ENCODE measurements around the gene PIAS4. TPM values are rescaled to one million over a fixed set of nuclear protein-coding genes. Genes with fewer than 3 reads are reported as not detected.
A peak's percentile ranks its signal among the peaks of the same experiment; 100 is the strongest.

PIAS4 gene
- 19.4 and 56.5 TPM in 2 replicates for total RNA-seq (2011; cell fraction: chromatin; rRNA removed; ENCODE audit: low replicate concordance)
- 36.9 and 39.3 TPM in 2 replicates for total RNA-seq (2011; cell fraction: nucleolus; rRNA removed)
- 20.4 and 20.9 TPM in 2 replicates for total RNA-seq (2011; cell fraction: nucleoplasm; rRNA removed)
- total RNA-seq (2014; rRNA removed) (21.9 and 26.4 TPM in 2 replicates), total RNA-seq (2014; rRNA removed; fragmentation: Illumina TruSeq; extraction: Trizol) (5.3 and 7.3 TPM in 2 replicates), total RNA-seq (2015; rRNA removed; fragmentation: Illumina TruSeq; extraction: Trizol) (14.3 and 14.4 TPM in 2 replicates), total RNA-seq (2021) (24.9 and 34.9 TPM in 2 replicates), polyA plus RNA-seq (2011; rRNA removed) (6.7 and 7.1 TPM in 2 replicates), polyA plus RNA-seq (2014; fragmentation: Illumina TruSeq; extraction: Trizol) (14.5 and 23.3 TPM in 2 replicates), polyA plus RNA-seq (2014; fragmentation: Nextera tagmentation; extraction: Ambion mirVana) (under 1 TPM; 0.27 TPM), polyA plus RNA-seq (2014; rRNA removed) (14.8 and 19.9 TPM in 2 replicates), polyA minus RNA-seq (2011; rRNA and poly(A)+ RNA removed) (4.6 and 5.3 TPM in 2 replicates), Bru-seq, nascent RNA (percentile 58 among the genes with signal in this experiment), BruChase-seq, experiment 1, labeled RNA remaining after a 2-hour chase (percentile 64 among the genes with signal in this experiment), BruChase-seq, experiment 2, labeled RNA remaining after a 6-hour chase (percentile 70 among the genes with signal in this experiment)
- polyA plus RNA-seq (2011; cell fraction: cytosol; rRNA removed), result 7.4 and 15.5 TPM in 2 replicates
- polyA plus RNA-seq (2011; cell fraction: nucleus; rRNA removed), result 11.2 and 22.2 TPM in 2 replicates
- 23.1 and 44.7 TPM in 2 replicates for polyA plus RNA-seq (2012)
- 14.9 and 18.8 TPM in 2 replicates for polyA minus RNA-seq (2011; cell fraction: cytosol; rRNA and poly(A)+ RNA removed)
- polyA minus RNA-seq (2011; cell fraction: nucleus; rRNA and poly(A)+ RNA removed), result 21.3 and 22.4 TPM in 2 replicates
- long read RNA-seq, experiment 1, transcript PIAS4-201 (11 exons, 3,159 nt), result major isoform, 36 of 108 reads
- long read RNA-seq, experiment 1, partial matches to known transcripts, result 47 of 108 reads
- long read RNA-seq, experiment 1, other reads (novel, unspliced or antisense), result 25 of 108 reads
- long read RNA-seq, experiment 2, transcript PIAS4-201 (11 exons, 3,159 nt), result major isoform, 7 of 31 reads
- long read RNA-seq, experiment 2, partial matches to known transcripts, result 8 of 31 reads
- long read RNA-seq, experiment 2, other reads (novel, unspliced or antisense), result 16 of 31 reads
- long read RNA-seq, experiment 3, transcript PIAS4-201 (11 exons, 3,159 nt), result major isoform, 12 of 15 reads
- long read RNA-seq, experiment 3, partial matches to known transcripts, result 2 of 15 reads
- long read RNA-seq, experiment 3, other reads (novel, unspliced or antisense), result 1 of 15 reads

- Histone ChIP-seq H2AFZ (ENCODE audit: low read depth, low read length) (peak within 1 kb of the TSS; percentile 100), H3K79me2 (ENCODE audit: control insufficient read depth, insufficient read depth, low read length) (peaks cover 42% of the 10 kb centered on the region), H3K27ac (ENCODE audit: extremely low read depth, low read depth, low read length) (peak within 1 kb of the TSS; percentile 84), H3K27me3 (ENCODE audit: control insufficient read depth in 2 of 2, insufficient read depth in 2 of 2, low read length in 2 of 2) (no peaks in the 10 kb centered on the region), H3K9me1 (ENCODE audit: control insufficient read depth, insufficient read depth, low read length) (no peaks in the 10 kb centered on the region), H3K9ac (ENCODE audit: insufficient read depth in 1 of 2, low read depth in 2 of 2, low read length in 2 of 2) (peak within 1 kb of the TSS; percentile 79 to 94), H4K20me1 (replicated peaks; ENCODE audit: control insufficient read depth, insufficient read depth, low read length) (peaks cover 20% of the 10 kb centered on the region), H3K4me2 (ENCODE audit: insufficient read depth, low read length) (peak within 1 kb of the TSS; percentile 96), H3K4me3 (peak within 1 kb of the TSS; percentile 90), H3K4me1 (replicated peaks in 1 of 2; ENCODE audit: control insufficient read depth in 2 of 2, insufficient read depth in 2 of 2, low read length in 2 of 2) (peaks cover 22 to 56% of the 10 kb centered on the region in 2 experiments; a peak in 4 of 5 replicates), H3K36me3 (ENCODE audit: control insufficient read depth, insufficient read depth, low read length) (peaks cover 16% of the 10 kb centered on the region; the same call in 1 of the 3 replicates), H3K9me3 (replicated peaks; ENCODE audit: control insufficient read depth, insufficient read depth, low read depth, low read length) (no peaks in the 10 kb centered on the region)
- ATAC-seq (peak; percentile 96), DNase-seq (ENCODE audit: extremely low read depth in 1 of 4, low spot score in 3 of 4) (peak; percentile 98 to 100 (median 100)), FAIRE-seq (peak; percentile 86)
- ChIA-PET POLR2A (interaction anchor here (0.6 to 2.7 kb wide), 8 partner anchors 10 to 227 kb away, joined by 3 to 12 read pairs (median 4); partner anchors contain the start of gene EEF2), CTCF (ENCODE audit: low intra/inter-chr PET ratio) (interaction anchor here (0.7 kb wide), 1 partner anchor 155 kb away, joined by 3 read pairs; no protein-coding TSS in a partner anchor)
- in situ Hi-C loops (cut with MboI) (no loop called here), intact Hi-C loops (cut with micrococcal nuclease) (loop anchor here (2.0 to 5.0 kb wide), 2 partner anchors 36 to 60 kb away; partner anchors contain the start of genes DAPK3 and ZBTB7A)
- WGBS (ENCODE audit: insufficient coverage, low coverage, missing lambda C conversion rate), result 1% methylated on average over 48 of the region's 91 CpGs
- TSS peak; percentile 94 for BruUV-seq (replicated peaks)
- TF ChIP-seq, protein P1, sequence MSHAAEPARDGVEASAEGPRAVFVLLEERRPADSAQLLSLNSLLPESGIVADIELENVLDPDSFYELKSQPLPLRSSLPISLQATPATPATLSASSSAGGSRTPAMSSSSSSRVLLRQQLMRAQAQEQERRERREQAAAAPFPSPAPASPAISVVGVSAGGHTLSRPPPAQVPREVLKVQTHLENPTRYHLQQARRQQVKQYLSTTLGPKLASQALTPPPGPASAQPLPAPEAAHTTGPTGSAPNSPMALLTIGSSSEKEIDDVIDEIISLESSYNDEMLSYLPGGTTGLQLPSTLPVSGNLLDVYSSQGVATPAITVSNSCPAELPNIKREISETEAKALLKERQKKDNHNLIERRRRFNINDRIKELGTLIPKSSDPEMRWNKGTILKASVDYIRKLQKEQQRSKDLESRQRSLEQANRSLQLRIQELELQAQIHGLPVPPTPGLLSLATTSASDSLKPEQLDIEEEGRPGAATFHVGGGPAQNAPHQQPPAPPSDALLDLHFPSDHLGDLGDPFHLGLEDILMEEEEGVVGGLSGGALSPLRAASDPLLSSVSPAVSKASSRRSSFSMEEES (CRISPR knock-in tag; IDR thresholded peaks at IDR 0.05), result peak; percentile 99
- no peak for TF ChIP-seq ZNF644 (tag; IDR thresholded peaks at IDR 0.05; ENCODE audit: low read depth)
- TF ChIP-seq GTF2E2 (tag; IDR thresholded peaks at IDR 0.05), result peak; percentile 34; the same call in 1 of the 2 replicates
- TF ChIP-seq, protein P2, sequence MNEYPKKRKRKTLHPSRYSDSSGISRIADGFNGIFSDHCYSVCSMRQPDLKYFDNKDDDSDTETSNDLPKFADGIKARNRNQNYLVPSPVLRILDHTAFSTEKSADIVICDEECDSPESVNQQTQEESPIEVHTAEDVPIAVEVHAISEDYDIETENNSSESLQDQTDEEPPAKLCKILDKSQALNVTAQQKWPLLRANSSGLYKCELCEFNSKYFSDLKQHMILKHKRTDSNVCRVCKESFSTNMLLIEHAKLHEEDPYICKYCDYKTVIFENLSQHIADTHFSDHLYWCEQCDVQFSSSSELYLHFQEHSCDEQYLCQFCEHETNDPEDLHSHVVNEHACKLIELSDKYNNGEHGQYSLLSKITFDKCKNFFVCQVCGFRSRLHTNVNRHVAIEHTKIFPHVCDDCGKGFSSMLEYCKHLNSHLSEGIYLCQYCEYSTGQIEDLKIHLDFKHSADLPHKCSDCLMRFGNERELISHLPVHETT (CRISPR knock-in tag; conservative IDR thresholded peaks at IDR 0.05 in 1 of 2, IDR thresholded peaks at IDR 0.05 in 1 of 2), result peak in 1 of 2 experiments; percentile 38; a peak in 1 of 4 replicates
- TF ChIP-seq ZNF12 (CRISPR knock-in tag; IDR thresholded peaks at IDR 0.05), result no peak
- peak; percentile 95 for TF ChIP-seq TFAP4 (CRISPR knock-in tag; IDR thresholded peaks at IDR 0.05; ENCODE audit: borderline replicate concordance)
- TF ChIP-seq RB1 (IDR thresholded peaks at IDR 0.05; ENCODE audit: low read depth), result peak; percentile 85
- TF ChIP-seq MITF (IDR thresholded peaks at IDR 0.05), result peak; percentile 82
These were observed at the start of gene PIAS4 for GRCh38 chr19:4007021-4007835. PIAS4 (plus strand) TSS chr19:4007736; CDS start chr19:4007761, 25 bp downstream.
